Colonic mucosa (tissue), 4 donors: ENCODE measurements around the gene ID3. TPM values are rescaled to one million over a fixed set of nuclear protein-coding genes. Genes with fewer than 3 reads are reported as not detected.
A peak's percentile ranks its signal among the peaks of the same experiment; 100 is the strongest.

Experiments used
- DNase-seq: peaks from one replicate; pipeline ENCODE4 v3.0.0-alpha.2; 2020
- H3K27ac ChIP-seq: fragments of 200-600 bp; one replicate; pipeline ENCODE4 v1.8.0; 2021
- H3K27me3 ChIP-seq: fragments of 200-600 bp; one replicate; pipeline ENCODE4 v1.8.0; 2021
- H3K36me3 ChIP-seq: fragments of 200-600 bp; one replicate; pipeline ENCODE4 v1.8.0; 2021
- H3K4me1 ChIP-seq: fragments of 200-600 bp; one replicate; pipeline ENCODE4 v1.8.0; 2021; ENCODE audit warnings: mild to moderate bottlenecking
- H3K4me3 ChIP-seq: fragments of 200-600 bp; one replicate; pipeline ENCODE4 v1.8.0; 2021
- H3K9ac ChIP-seq, 2 donors: one replicate each; pipeline ENCODE4 v1.7.0; 2013; ENCODE audit warnings: control low read depth in 2 of 2, low read depth in 2 of 2, low read length in 2 of 2
- H3K9me3 ChIP-seq: fragments of 200-600 bp; one replicate; pipeline ENCODE4 v1.8.0; 2021
- intact Hi-C: fragments of 100-400 bp; cut with DNase I; formaldehyde crosslinking; loops from one replicate; pipeline ENCODE4 v1.14.1; 2022
- total RNA-seq, 2 donors: library from RNA; stranded (reverse); fragmentation: NEBNext Ultra II Directional in 1 of 2; extraction: Animal tissue kit (Norgen Biotek cat#: 25700) in 1 of 2; gene quantifications; one replicate each; pipeline ENCODE4 v1.2.1, GENCODE V29; 2021
- TF ChIP-seq, protein P1 (sequence below): fragments of 200-600 bp; IDR thresholded peaks from one replicate; pipeline ENCODE4 v1.8.0; 2022; ENCODE audit warnings: antibody characterized with exemption, mild to moderate bottlenecking
- donor health status: healthy.
- donor health status: DM: no; HTN: no; CAD: no.
- donor health status: DM: no; HTN: no; CAD: no.

Gene ID3
- total RNA-seq, 2 donors from 2014 or later: 106 to 221 TPM

DNA sequence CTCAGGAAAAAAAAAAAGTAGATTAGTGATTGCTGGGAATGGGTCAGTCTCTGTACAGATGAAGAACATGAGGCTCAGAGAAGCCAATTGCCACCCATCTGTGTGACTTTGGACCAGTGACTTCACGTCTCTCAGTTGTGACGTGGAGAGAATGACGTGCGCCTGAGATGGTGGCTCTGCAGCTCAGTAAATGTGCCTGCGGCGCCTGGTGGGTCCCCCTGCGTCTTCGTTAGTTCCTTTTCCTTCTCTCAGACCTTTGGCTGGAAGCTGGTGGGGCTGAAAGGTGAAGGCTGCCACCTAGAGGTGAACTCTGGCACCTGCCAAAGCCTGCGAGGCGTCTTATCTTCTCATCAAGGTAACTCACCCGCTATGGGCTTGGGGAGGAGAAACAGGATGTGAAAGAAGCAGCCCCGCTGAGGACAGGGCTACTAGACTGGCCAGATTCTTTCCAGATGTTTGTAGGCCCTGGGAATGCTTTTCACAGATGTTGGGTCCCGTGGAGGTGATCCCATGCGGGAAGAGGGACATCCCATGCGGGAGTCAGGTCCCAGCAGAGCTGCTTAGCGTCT, 19.5 kb downstream of the ID3 start:
- Histone ChIP-seq H3K9ac (peak overlapping the region; percentile 35 to 61), H3K27ac (no peak overlapping the region), H3K36me3 (no peaks in the 10 kb centered on the region), H3K27me3 (no peaks in the 10 kb centered on the region), H3K4me1 (peaks cover under 1% of the 10 kb centered on the region), H3K4me3 (no peak overlapping the region), H3K9me3 (no peaks in the 10 kb centered on the region)
- TF ChIP-seq, protein P1, sequence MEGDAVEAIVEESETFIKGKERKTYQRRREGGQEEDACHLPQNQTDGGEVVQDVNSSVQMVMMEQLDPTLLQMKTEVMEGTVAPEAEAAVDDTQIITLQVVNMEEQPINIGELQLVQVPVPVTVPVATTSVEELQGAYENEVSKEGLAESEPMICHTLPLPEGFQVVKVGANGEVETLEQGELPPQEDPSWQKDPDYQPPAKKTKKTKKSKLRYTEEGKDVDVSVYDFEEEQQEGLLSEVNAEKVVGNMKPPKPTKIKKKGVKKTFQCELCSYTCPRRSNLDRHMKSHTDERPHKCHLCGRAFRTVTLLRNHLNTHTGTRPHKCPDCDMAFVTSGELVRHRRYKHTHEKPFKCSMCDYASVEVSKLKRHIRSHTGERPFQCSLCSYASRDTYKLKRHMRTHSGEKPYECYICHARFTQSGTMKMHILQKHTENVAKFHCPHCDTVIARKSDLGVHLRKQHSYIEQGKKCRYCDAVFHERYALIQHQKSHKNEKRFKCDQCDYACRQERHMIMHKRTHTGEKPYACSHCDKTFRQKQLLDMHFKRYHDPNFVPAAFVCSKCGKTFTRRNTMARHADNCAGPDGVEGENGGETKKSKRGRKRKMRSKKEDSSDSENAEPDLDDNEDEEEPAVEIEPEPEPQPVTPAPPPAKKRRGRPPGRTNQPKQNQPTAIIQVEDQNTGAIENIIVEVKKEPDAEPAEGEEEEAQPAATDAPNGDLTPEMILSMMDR: peak; percentile 87
- DNase-seq: peak; percentile 93
- intact Hi-C loops: loop anchor here (2.0 kb wide), 1 partner anchor 43 kb away; no protein-coding TSS in a partner anchor

DNA sequence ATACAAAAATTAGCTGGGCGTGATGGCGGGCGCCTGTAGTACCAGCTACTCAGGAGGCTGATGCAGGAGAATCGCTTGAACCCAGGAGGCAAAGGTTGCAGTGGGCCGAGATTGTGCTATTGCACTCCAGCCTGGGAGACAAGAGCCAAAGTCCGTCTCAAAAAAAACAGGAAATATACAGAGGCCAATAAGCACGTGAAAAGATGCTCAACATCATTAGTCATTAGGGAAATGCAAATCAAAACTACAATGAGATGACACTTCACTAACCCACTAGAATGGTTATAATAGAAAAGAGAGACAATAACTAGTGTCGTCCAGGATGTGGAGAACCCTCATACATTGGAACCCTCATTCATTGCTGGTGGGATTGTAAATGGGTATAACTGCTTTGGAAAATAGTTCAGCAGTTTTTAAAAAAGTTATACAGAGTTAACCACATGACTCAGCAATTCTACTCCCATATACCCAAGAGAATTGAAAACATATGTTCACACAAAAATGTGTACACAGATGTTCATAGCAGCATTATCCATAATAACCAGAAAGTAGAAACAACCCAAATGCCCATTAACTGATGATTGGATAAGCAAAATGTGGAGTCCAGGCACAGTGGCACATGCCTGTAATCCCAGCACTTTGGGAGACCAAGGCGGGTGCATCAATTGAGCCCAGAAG, 21.9 kb downstream of the ID3 start:
- TF ChIP-seq, protein P1: no peak
- Histone ChIP-seq H3K27ac (no peak overlapping the region), H3K9ac (no peak overlapping the region), H3K4me3 (no peak overlapping the region), H3K9me3 (no peaks in the 10 kb centered on the region), H3K36me3 (no peaks in the 10 kb centered on the region), H3K27me3 (no peaks in the 10 kb centered on the region), H3K4me1 (no peaks in the 10 kb centered on the region)
- DNase-seq: no peak
- intact Hi-C loops: no loop called here

DNA sequence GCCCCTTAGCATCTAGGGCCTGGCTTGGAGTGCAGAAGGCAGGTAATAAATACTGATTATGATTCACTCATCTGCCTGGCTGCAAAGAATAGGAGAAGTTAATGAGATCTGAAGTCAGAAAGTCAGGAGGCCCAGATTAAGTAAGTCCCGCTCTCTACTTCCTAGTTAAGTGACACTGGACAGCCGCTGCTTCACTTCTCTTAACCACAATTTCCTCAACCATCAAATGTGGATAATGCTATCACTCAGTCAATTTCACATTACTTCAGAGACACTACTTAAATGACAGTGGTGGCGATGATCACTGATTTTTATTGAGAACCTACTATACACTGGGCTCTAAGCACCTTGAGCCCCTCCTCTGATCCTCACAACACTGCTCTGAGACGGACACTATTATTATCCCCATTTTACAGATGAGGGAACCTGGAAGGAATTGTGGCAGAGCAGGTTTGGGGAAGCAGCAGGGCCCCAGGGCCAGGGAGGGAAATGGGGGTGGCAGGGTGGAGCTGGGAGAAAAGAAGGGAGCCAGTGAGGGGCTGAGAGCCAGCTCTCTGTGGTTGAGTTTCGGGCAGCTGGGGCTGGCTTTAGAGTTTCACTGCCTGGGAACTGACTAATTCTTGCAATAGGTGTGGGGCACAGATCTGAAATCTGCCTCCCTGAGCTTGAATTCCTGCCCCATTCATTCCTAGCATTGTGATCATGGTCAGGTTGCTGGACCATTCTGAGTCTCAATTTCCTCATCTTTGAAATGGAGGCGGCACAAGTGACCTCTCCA, 25.9 kb downstream of the ID3 start:
- Histone ChIP-seq H3K36me3 (no peaks in the 10 kb centered on the region), H3K9me3 (no peaks in the 10 kb centered on the region), H3K9ac (peak overlapping the region in 1 of 2 donors; percentile 12), H3K4me1 (peaks cover 6% of the 10 kb centered on the region), H3K27ac (peak overlapping the region; percentile 24), H3K4me3 (no peak overlapping the region), H3K27me3 (no peaks in the 10 kb centered on the region)
- intact Hi-C loops: no loop called here
- no peak for DNase-seq
- TF ChIP-seq, protein P1: no peak

DNA sequence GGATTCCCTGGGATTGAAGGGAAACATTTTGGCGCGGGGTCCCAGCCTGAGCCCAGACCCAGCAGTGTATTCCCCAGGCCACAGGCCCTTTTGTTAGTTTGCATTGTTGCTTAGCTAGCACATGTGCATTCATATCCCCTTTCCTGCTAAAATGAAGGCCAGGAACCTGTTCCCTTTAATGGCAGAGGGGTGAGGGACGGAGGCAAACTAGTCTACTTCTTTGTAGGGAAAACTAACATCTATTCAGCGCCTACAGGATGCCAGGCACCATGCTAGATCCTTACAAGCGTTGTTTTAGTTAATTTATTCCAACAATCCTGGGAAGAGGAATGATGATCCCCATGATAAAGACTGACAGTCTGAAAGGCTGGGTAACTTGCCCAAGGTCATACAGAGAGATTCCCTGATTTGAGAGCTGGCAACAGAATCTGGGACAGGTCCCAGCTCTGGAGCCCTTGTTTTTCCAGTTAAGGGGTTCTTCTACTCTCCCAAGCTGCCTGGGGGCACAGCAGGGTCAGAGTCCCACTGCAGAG, 27.7 kb downstream of the ID3 start:
- Histone ChIP-seq H3K27me3 (no peaks in the 10 kb centered on the region), H3K4me3 (no peak overlapping the region), H3K4me1 (peaks cover 15% of the 10 kb centered on the region), H3K9ac (peak overlapping the region; percentile 48 to 80), H3K27ac (no peak overlapping the region), H3K9me3 (no peaks in the 10 kb centered on the region), H3K36me3 (no peaks in the 10 kb centered on the region)
- TF ChIP-seq, protein P1: no peak
- intact Hi-C loops: no loop called here
- DNase-seq: no peak

DNA sequence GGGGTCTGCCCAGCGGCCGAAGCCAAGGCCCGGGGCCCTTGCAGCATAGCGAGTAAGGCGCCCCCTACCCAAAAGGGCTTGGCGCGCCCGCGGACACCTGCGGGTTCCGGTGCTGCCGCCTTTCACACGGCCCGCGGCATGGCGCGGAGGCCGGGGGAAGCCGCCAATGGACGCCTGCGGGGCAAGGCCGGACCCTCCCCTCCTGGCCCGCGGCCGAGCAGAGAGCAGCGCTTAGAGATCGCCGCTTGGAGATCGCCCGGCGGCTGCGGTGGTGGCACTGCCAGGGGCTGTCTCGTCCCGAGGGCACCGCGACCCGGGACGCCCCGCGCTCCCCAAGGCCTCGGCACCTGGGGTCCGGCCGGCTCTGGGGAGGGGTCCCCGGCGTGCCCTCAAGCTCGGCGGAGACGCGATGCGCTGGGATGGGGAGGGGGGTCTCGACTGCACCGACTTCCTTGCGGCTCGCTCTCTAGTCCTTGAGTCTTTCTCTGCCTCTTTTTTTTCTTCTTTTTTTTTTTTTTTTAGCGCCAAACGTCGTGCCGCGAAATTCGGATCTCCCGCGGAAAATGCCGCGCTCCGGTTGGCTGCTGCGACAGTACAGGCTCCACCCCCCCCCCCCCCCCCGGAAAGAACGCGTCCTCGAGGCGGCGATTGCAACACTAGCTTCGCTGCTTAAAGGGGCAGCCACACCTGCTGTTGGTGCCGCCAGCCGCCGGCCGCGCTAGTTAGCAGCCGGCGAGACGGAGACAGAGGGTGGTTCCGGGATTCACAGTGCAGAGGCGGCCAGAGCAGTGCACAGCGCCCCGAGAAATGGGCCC, 28.3 kb downstream of the ID3 start, which contains the start of gene E2F2:
E2F2 (minus strand) TSS at position 487 of the 815 bp plus-strand sequence; CDS start at position 47, 440 bp downstream.
- intact Hi-C loops: no loop called here
- peaks cover 21% of the 10 kb centered on the region for H3K4me1 ChIP-seq
- H3K36me3 ChIP-seq: no peaks in the 10 kb centered on the region
- TF ChIP-seq, protein P1: no peak
- no peaks in the 10 kb centered on the region for H3K9me3 ChIP-seq
- peak; percentile 86 for DNase-seq
- peak within 1 kb of the TSS; percentile 80 to 86 for H3K9ac ChIP-seq
- H3K4me3 ChIP-seq: peak within 1 kb of the TSS; percentile 63
- H3K27me3 ChIP-seq: no peaks in the 10 kb centered on the region
- peak within 1 kb of the TSS; percentile 82 for H3K27ac ChIP-seq
